Dermis microvascular lymphatic vessel endothelial cell (primary cell): ENCODE results near the gene ZNHIT1. TPM values are rescaled to one million over a fixed set of nuclear protein-coding genes. Genes with fewer than 3 reads are reported as not detected.
"Not testable (repeated sequence)": the region's sequence is repeated elsewhere in the genome, so short reads cannot be mapped to it uniquely, and the experiment has no call there.

ENCODE experiments used
- DNase-seq, 2 donors: peaks; one replicate each; pipeline versions ENCODE4 v3.0.0 to v3.0.0-alpha.2; 2010; ENCODE audit warnings: low read depth in 2 of 2
- total RNA-seq: library from RNA; depleted of rRNA; stranded (reverse); fragments of >200 nt; gene quantifications from 2 replicates; pipeline ENCODE4 v1.2.1, GENCODE V29; 2014

ZNHIT1 gene
- total RNA-seq, 1 donor from 2014 or later, result 83.1 TPM

DNA sequence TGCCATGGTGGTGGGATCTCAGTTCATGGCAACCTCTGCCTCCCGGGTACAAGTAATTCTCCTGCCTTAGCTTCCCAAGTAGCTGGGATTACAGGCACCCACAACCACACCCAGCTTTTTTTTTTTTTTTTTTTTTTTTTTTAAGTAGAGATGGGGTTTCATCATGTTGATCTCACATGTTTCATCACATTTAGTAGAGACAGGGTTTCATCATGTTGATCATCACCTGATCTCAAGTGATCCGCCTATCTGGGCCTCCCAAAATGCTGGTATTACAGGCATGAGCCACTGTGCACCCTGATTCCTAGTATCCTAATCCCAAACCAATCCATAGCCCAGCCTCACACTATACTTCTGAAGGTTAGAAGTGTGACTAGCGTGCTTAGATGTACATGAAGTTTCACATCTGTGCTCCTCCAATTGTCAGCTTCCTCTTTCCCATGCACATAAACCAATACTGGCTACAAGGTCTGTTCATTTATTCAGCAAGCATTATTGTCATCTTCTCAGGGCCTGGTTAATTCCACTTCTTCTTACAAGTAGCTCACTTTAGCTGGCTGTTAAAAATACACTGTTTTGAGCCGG lies 31.0 kb upstream of the ZNHIT1 start:
- DNase-seq, result no peak

- no peak for DNase-seq
Observed at GRCh38 chr7:101189109-101189508, 28.9 kb upstream of the ZNHIT1 start.

GRCh38 chr7:101195884-101196283 lies 22.1 kb upstream of the ZNHIT1 start:
- DNase-seq, result no peak

DNA sequence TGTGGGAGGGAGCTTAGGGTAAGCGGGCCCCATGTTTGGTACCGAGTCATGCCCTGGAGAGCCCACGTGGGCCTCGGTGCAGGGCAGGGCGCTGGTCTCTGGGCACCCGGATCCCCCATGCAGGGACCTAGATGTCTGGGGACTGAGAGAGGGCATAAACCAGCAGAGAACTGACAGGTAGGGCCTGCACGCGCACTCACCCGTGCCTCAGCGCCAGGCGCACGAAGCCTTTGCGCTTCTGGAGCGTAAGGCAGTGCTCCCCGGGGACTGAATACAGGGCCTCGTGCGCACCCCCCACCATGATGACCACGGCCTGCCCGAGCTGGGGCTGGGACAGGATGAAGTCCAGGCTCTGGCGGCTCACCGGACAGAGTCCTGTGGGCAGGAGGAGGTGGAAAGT lies 20.0 kb upstream of the ZNHIT1 start:
- no peak for DNase-seq

DNA sequence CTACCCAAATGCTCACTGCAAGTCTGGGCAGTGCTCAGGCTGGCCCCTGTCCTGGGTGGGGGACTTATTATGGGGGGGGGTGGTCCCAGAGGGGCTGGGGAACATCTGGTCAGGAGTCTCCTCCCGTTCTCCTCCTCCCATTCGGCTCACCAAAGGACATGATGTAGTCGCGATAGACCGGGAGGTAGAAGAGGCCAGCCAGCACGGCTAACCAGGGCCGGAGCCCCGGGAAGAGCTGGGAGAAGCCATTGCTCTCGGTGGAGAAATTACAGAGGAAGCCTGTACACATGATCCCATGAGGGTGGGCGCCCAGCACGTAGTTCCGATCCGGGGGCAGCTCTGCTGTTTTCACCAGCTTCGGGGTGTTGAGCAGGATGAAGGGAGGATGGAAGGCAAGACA lies 19.5 kb upstream of the ZNHIT1 start:
- no peak for DNase-seq

DNA sequence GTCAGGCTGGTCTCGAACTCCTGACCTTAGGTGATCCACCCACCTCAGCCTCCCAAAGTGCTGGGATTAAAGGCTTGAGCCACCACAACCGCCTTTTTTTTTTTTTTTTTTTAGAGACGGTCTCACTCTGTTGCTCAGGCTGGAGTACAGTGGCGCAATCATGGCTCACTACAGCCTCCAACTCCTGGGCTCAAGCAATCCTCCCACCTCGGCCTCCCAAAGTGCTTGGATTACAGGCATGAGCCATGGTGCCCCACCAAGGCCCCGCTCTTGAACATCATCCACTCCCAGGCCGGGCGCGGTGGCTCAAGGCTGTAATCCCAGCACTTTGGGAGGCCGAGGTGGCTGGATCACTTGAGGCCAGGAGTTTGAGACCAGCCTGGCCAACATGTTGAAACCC lies 18.4 kb upstream of the ZNHIT1 start:
- not testable (repeated sequence) for DNase-seq

DNA sequence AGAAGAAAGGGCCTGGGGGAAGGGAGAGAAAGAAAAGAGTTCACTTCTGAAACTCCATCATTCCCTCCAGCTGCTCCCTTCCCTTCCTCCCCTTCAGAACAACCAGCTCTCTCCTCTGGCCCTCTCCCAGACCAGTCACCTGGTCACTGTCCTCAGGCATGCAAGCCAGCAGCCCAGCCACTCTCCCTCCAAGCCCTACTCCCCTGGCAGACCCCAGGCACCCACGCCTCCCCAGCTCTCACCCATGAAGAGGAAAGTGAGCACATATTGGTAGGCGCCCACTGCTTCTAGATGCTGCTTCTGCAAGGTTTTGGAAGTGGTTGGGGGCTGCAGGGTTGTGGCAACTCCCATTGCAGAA lies 17.5 kb upstream of the ZNHIT1 start:
- no peak for DNase-seq

- DNase-seq, result no peak
Observed at GRCh38 chr7:101200862-101201599, 16.9 kb upstream of the ZNHIT1 start, which contains the start of gene MOGAT3. Gene MOGAT3 (minus strand): TSS chr7:101201036. CDS start chr7:101200854, 182 bp downstream.

- DNase-seq, result no peak
Observed at GRCh38 chr7:101201695-101202602, 16.0 kb upstream of the ZNHIT1 start.

DNA sequence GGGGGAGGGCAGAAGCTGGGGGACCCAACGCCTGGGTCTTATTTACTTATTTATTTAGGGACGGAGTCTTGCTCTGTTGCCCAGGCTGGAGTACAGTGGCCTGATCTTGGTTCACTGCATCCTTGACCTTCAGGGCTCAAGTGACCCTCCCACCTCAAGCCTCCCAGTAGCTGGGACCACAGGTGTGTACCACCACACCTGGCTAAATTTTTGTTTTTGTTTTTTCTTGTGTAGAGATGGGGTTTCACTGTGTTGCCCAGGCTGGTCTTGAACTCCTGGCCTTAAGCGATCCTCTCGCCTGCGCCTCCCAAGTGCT lies 15.4 kb upstream of the ZNHIT1 start:
- no peak for DNase-seq

- not testable (repeated sequence) for DNase-seq
Observed at GRCh38 chr7:101203740-101204738, 13.9 kb upstream of the ZNHIT1 start.

- no peak for DNase-seq
Observed at GRCh38 chr7:101205901-101206664, 11.9 kb upstream of the ZNHIT1 start.

DNA sequence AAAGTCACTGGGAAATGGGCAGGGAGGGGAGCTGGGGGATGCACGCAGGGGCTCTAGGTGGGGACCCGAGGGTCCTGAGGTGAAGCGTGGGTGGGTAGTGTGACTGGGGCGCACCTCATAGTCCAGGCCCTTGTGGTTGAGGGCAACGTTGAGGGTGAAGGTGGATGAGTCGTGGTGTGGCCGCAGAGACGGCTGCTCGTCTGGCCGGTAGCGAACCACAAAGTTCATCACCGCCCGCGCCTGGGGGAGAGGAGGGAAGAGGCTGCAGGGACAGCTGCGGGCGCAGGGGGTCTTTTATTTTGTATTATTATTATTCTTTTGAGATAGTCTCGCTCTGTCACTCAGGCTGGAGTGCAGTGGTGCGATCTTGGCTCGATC lies 11.3 kb upstream of the ZNHIT1 start:
- DNase-seq, result no peak

DNA sequence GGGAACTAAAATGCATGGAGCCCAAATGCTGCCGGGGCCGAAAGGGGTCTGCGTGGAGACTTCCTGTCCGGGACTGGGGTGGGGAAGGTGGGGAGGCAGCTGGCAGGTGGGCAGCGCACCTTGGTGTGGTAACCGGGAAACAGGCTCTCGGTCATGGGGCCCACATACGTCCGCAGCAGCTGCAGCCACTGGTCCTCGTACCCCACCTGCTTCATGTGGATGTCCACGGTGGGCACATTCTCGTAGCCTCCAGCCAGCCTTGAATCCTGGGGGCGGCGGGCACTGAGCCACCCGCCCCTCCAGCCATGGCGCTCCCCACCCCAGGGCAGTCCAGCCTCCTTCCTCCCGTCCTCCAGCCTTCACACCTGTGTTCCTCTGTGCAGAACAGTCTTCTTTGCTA lies 10.5 kb upstream of the ZNHIT1 start:
- DNase-seq, result no peak

- DNase-seq, result no peak
Observed at GRCh38 chr7:101208794-101209193, 9.2 kb upstream of the ZNHIT1 start.

DNA sequence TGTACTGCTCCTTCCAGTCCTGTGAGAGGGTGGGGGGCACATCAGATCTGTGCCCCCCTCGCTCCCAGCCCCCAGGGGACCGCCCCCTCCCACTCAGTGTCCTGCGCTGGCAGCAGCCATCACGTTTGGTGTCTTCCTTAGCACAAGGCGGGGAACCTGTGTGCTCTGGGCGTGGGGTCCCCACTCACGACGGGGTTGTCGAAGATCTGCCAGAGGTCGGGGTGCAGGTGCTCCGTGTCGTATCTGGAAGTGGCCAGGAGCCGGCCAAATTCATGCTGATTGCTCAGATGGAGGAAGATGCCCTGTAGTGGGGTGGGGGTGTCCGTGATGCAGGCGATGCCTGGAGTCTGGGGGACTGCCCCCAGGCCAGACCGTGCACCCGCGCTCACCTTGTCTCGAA lies 7.8 kb upstream of the ZNHIT1 start:
- DNase-seq, result no peak

DNA sequence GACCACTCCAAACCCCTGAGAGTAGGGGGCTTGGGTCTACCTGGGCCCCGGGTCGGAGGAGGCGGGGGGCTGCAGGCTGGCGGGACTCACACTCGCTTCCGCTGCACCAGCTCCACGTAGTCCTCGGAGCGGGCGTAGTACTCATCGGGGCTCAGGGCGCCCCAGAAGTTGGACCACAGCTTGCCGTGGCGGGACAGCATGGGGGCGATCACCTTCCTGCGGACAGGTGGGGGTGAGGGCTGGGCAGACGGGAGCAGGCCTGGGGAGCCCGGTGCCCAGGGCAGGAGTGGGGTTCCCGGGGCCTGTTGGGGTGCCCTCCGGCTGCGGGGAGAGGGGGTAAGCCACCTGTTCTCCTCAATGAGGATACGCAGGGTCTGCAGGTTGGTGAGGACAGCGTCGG lies 6.5 kb upstream of the ZNHIT1 start:
- no peak for DNase-seq

GRCh38 chr7:101212014-101212413 lies 6.0 kb upstream of the ZNHIT1 start:
- no peak for DNase-seq

DNA sequence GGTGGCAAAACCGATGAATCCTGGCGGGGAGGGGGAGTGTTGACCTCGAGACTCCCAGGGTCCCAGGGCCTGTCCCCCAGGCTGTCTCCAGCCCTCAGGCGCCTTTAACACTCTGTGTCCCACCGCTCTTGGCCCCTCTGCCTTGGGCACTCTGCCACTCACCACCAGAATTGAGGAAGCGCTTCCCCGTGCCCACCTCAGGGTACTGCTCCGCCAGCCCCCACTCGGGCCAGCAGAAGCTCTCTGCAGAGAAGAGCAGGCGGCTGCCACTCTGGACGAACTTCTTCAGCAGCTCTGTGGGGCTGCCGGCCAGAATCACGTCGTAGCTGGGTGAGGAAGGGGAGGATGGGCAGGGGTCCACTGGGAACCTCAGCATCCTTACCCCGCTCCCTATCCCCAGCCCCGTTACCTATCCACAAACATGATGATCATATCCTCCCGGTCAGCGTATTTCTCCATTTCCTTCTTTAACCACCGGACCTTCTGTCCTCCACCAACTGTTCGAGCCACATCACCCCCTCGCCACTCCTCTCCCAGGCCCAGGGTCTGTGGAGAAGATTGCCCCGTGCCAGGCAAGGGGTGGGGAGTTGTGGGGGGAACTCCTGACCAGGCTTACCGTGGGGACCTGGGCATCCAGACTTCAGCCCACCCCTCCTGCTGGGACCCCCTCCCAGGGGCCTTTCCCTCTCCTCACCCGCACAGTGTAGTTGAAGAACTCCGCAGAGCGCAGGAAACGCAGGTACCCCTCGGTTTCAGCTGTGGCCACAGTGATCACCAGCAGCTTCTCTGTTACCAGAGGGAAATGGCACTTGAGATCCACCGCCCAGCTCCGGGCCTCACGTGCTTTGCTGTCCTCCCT lies 1.7 kb upstream of the ZNHIT1 start:
- DNase-seq, result no peak
